ENCODE results near the gene FGD4. TPM values are rescaled to one million over a fixed set of nuclear protein-coding genes. Genes with fewer than 3 reads are reported as not detected.
A peak's percentile ranks its signal among the peaks of the same experiment; 100 is the strongest.

FGD4 gene
- total and polyA plus RNA-seq, 9 of the 15 experiments (the other 6 are each of a cell fraction or from before 2014, with no cell fraction given), result 0.05 to 0.51 (median 0.27) TPM

DNA sequence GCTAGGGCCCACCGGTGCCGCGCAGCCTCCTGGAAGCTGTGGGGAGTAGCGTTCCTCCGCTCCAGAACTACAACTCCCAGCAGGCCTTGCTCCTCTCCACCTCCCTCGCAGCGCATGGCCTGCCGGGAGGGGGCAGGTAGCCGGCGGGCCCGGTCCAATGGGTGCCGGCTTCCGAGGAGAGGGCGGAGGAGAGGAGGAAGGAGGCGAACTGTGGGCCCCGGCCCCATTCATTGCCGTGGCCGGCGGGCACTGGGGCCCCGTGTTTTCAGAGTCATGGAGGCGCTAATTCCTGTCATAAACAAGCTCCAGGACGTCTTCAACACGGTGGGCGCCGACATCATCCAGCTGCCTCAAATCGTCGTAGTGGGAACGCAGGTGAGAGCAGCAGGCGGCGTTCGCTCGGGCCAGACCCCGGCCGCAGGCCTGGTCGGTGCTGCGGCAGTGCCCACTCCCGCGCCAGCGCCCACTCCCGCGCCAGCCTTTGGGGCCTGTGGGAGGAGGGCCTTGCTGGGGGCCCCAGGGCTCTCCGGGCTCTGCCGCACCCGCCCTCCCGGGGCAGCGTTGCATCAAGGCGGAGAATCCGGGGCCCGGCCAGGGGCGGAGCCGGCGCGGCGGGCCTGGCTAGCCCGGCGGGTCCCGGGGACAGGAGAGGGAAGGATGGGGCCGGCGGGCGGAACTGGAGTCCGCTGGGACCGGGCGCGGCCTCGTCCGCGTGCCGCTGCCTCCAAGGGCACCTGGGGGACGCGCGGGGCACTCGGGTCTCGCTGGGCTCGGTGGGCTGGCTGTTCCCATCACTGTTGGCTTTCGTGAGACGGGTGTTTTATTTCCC is 279.9 kb downstream of the FGD4 start, which contains the start of gene DNM1L (continued):
- TF ChIP-seq ZNF695 (CRISPR knock-in tag; IDR thresholded peaks at IDR 0.05) (no peak), PCBP1 (IDR thresholded peaks at IDR 0.05; ENCODE audit: low read depth, low read length, poor library complexity, severe bottlenecking) (peak; percentile 71), NR1H2 (CRISPR knock-in tag; IDR thresholded peaks at IDR 0.05) (no peak), XRCC5 (IDR thresholded peaks at IDR 0.05; ENCODE audit: low read depth, low read length) (0 out of 2 replicates have a peak, but pooled peaks have one; percentile 49), ZC3H11A (IDR thresholded peaks at IDR 0.05; ENCODE audit: low read depth, low read length) (no peak), NR2C1 (IDR thresholded peaks at IDR 0.05) (no peak), NR2C1 (tag; IDR thresholded peaks at IDR 0.05) (peak; percentile 61; the same call in 1 of the 2 replicates), DPF2 (IDR thresholded peaks at IDR 0.05) (no peak), KLF13 (tag; IDR thresholded peaks at IDR 0.05; ENCODE audit: borderline replicate concordance, low read depth) (peak; percentile 62; the same call in 1 of the 2 replicates), HMG20B (CRISPR knock-in tag; IDR thresholded peaks at IDR 0.05) (no peak), POLR2H (tag; IDR thresholded peaks at IDR 0.05; ENCODE audit: low read depth) (peak; percentile 76), POU5F1 (IDR thresholded peaks at IDR 0.05; ENCODE audit: borderline replicate concordance, low read depth, low read length, partially characterized antibody) (peak; percentile 44), YY1 (IDR thresholded peaks at IDR 0.05; ENCODE audit: borderline replicate concordance in 1 of 3, control insufficient read depth in 1 of 3, extremely low read depth in 1 of 3, insufficient read depth in 3 of 3, insufficient read length in 1 of 3, insufficient replicate concordance in 2 of 3, low read depth in 1 of 3, low read length in 2 of 3) (peak; percentile 38 to 89 (median 85)), GATAD2B (IDR thresholded peaks at IDR 0.05; ENCODE audit: borderline replicate concordance) (peak; percentile 61; the same call in 1 of the 2 replicates), PHTF2 (CRISPR knock-in tag; IDR thresholded peaks at IDR 0.05) (no peak), ESRRB (CRISPR knock-in tag; IDR thresholded peaks at IDR 0.05; ENCODE audit: borderline replicate concordance) (no peak), ZFPM2 (CRISPR knock-in tag; IDR thresholded peaks at IDR 0.05) (no peak), GATA2 (CRISPR knock-in tag; IDR thresholded peaks at IDR 0.05) (no peak), RFX5 (IDR thresholded peaks at IDR 0.05; ENCODE audit: low read depth, low read length) (no peak), HOXB6 (CRISPR knock-in tag; IDR thresholded peaks at IDR 0.05; ENCODE audit: borderline replicate concordance) (no peak), NFXL1 (CRISPR knock-in tag; IDR thresholded peaks at IDR 0.05) (no peak)
- TF ChIP-seq, protein P1, sequence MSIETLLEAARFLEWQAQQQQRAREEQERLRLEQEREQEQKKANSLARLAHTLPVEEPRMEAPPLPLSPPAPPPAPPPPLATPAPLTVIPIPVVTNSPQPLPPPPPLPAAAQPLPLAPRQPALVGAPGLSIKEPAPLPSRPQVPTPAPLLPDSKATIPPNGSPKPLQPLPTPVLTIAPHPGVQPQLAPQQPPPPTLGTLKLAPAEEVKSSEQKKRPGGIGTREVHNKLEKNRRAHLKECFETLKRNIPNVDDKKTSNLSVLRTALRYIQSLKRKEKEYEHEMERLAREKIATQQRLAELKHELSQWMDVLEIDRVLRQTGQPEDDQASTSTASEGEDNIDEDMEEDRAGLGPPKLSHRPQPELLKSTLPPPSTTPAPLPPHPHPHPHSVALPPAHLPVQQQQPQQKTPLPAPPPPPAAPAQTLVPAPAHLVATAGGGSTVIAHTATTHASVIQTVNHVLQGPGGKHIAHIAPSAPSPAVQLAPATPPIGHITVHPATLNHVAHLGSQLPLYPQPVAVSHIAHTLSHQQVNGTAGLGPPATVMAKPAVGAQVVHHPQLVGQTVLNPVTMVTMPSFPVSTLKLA (conservative IDR thresholded peaks at IDR 0.05), result peak; percentile 65 to 75
- TF ChIP-seq, protein P2, sequence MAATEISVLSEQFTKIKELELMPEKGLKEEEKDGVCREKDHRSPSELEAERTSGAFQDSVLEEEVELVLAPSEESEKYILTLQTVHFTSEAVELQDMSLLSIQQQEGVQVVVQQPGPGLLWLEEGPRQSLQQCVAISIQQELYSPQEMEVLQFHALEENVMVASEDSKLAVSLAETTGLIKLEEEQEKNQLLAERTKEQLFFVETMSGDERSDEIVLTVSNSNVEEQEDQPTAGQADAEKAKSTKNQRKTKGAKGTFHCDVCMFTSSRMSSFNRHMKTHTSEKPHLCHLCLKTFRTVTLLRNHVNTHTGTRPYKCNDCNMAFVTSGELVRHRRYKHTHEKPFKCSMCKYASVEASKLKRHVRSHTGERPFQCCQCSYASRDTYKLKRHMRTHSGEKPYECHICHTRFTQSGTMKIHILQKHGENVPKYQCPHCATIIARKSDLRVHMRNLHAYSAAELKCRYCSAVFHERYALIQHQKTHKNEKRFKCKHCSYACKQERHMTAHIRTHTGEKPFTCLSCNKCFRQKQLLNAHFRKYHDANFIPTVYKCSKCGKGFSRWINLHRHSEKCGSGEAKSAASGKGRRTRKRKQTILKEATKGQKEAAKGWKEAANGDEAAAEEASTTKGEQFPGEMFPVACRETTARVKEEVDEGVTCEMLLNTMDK (IDR thresholded peaks at IDR 0.05; ENCODE audit: borderline replicate concordance, insufficient read depth, low read depth, low read length, poor library complexity, severe bottlenecking), result no peak

All from K562 (cell line).